Left forelimb (tissue), 1 donor: ENCODE data around the gene SETD1A.
"Not testable (repeated sequence)": the region's sequence is repeated elsewhere in the genome, so short reads cannot be mapped to it uniquely, and the experiment has no call there.

Experiments
- DNase-seq: peaks from one replicate; pipeline ENCODE4 v3.0.0-alpha.2; 2018; ENCODE audit warnings: low spot score

The SETD1A gene

DNA sequence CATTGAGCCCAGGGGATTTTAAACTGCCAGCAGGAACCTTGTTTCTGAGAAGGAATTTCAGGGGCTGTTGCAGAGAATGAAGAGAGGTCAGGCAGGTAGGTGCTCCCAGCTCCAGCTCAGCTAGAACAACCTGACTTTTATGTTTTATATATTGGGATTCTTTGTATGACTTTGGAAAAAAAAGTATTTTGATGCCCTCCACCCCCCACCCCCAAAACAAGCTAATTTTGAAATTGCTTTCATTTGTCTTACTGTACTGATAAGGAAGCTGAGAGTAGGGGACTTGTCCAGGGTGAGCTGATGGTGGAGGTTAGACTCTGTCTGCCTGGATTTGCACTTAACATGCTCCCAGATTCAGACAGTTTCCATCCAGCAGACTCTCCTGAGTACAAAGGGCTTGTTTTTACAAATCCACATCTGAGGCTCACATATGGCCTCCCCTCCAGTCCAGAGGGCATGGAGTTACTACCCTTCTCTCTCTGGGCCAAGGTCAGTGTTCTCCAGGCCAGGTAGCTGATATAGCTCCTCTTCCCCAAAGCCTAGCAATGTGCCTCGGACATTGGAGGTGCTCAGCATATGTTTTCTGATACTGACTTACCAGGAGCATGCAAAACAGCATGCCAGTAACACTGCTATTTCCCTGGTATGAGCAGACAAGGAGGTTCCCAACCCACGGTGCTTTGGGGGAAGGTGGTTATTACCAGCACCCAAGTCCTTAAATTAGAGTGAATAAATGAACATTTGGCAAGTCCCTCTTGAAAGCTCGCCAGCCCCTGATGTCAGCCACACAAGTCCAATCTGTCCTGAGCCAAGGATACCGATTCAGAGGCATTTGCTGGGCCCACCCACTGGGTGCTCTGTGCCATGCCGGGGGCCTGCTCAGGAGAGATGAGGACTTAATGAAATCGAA is 41.6 kb downstream of the SETD1A start:
- no peak for DNase-seq

DNA sequence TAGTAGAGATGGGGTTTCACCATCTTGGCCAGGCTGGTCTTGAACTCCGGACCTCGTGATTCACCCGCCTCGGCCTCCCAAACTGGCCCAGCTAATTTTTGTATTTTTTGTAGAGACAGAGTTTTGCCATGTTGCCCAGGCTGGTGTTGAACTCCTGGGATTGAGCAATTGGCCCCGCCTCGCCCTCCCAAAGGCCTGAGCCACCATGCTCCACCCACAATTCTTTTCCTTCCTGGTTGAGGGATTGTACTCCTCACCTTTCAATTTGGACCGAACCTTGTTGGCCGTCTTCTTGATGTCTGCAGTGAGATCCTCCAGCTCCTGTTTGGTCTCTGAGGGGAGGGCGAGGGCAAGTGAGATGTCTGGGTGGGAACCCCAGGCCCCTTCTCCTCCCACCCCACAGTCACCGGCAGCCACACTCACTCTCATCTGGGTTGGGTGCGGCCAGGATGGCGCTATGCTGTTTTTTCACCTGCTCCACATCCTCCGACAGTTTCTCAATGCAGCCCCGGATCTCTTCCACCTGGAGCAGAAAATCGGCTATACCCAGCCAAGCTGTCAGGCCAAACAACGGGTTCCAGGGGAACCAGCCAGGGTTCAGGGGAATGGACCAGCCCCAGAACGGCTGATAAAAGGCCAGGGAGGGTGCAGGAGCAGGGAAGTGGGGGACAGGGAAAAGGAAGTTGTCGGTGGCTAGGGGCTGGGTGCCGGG is 43.3 kb downstream of the SETD1A start:
- DNase-seq, result no peak

DNA sequence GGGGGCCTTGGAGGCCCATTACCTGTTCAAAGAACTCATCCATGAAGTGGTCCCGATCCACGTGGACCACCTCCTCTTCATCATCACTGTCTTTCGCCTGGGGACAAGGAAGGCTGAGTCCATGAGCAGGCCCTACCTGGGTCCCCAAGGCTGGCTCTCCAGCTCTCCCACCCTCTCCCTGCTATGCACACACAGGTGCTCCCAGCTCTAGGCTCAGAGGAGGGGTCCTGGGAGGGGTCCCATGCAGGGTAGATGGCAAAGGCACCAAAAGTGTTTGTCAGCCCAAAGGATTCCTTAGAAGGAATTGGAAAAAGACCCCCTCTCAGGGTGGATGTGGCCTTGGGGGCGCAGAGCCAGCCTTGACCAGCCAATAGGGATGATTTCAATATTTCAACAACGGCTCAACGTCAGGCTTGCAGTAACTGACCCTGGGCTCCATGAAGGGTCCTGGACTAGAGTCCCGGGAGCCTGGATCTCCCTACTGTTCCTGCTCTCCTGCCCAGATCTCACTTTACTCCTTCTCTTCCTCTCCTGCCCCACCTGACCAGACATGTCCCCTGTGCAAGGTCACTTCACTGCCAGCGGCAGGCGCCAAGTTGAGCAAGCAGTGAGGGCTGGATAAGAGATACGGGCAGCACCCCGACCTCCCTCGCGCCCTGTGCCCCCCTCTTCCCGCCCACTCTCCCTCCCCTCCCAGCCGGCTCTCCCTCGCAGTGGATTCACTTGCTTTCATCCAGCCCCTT is 44.1 kb downstream of the SETD1A start:
- DNase-seq, result no peak

DNA sequence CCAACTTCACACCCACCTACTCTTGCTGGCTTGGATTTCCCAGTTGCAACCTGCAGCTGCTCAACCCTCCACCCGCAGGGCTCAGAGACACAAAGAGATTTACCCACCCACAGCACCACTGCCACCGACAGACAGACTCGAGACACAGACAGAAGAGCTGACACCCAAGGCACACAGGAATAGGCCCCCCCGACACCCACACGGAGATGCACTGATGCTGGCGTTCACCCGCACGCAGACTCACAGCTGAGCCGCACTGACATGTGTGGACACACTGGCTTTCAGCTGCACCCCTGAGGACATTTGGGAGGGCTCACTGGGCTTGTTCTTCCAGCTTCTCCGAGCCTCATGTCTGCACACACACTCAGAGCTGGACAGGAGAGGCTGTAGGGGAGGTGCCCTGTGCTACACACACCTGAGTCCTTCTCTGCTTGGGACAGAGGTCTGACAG is 44.7 kb downstream of the SETD1A start:
- no peak for DNase-seq

DNA sequence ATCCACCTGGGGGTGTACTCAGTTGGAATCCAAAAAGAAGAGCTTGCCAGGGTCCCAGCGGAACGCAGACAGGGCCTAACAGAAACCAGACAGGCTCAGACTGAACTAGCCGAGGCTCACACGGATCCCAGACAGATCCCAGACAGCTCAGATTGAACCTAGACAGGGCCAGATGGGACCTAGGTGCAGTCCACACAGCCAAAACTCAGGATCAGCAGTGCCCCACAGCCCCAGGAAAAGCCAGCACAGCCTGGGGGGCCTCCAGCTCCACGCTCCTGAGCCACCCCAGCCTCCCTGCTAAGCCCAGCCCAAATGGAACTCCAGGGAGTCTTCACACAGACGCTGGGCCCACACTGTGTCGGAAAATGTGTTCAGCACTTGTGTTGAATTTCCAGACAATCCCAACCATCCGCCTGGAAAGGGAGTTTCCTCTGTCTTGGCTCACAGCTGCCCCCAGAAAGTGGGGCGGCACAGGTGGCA is 45.3 kb downstream of the SETD1A start:
- DNase-seq, result no peak

DNA sequence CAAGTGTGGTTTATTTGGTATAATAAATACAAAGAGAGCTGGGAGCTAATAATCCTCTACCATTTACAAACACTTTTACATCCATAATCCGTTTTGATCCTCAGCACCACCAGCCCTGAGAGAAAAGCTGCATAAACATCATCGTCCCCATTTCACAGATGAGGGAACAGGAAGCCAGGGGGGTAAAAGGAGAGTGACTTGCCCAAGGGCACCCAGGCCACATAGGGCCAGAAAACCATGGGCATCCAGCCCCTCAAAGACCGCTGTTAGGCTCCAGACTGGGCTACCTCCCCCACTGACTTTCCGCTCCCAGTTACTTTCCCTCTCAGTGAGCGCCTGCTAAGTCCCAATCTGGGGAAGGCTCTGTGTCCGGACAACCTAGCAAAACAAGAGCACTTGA is 46.2 kb downstream of the SETD1A start:
- DNase-seq, result no peak

DNA sequence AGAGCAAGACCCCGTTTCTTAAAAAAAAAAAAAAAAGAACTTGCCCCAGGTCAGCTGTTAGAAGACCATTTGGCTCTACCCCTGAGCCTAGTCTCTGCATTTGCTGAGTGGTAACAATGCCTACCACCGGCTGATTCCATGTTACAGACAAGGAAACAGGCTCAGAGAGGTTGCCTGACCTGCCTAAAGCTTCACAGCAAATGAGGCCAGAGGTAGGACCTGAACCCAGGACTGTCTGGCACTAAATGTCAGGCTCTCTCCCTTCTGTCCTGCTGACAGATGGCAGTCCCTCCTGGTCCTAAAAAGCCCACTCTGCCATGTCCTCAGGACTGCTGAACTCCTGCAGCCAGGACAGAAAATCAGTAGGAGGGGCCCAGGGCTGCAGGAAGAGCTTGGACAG is 47.1 kb downstream of the SETD1A start:
- DNase-seq, result no peak

DNA sequence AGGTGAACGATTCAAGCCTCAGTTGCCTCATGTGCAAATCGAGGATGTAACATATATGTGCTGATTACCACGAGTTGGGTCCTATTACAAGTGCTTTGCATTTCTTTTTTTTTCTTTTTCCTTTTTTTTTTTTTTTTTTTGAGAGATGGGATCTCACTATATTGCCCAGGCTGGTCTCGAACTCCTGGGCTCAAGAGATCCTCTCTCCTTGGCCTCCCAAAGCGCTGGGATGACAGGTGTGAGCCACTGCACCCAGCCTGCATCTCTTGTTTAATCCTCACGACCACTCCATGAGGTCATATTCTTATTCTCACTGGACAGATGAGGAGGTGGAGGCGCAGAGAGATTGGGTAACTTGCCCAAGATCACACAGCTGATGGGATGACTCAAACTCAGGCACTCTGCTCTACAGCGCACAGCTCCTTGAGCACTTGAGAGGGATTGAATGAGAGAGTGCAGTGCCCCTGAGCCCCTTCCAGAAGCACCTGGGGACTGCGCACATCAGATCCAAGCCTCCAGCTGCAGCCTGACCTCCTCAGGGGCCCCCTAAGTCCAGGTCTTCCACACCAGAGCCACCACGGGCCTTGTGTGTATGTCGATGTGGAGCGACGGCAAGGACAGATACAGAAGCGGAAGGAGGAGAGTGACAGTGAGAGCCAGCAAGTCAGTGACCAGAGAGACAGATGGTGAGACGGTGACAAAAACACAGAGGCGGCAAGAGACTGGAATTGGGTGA is 48.0 kb downstream of the SETD1A start:
- DNase-seq, result no peak

DNA sequence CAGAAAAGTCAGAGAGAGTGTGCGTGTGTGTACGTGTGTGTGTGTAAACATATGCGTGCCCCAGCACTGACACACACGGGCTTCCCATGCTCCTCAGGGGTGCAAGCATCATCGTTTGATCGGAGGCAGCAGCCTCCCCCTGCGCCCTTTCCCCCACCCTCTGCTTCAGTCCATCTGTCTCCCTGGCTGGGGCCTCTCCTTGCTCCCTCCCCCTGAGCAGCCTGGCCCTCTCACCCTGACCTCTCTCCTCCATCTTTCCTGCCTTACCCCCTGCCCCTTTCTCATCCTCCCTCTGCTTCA is 48.5 kb downstream of the SETD1A start:
- no peak for DNase-seq

DNA sequence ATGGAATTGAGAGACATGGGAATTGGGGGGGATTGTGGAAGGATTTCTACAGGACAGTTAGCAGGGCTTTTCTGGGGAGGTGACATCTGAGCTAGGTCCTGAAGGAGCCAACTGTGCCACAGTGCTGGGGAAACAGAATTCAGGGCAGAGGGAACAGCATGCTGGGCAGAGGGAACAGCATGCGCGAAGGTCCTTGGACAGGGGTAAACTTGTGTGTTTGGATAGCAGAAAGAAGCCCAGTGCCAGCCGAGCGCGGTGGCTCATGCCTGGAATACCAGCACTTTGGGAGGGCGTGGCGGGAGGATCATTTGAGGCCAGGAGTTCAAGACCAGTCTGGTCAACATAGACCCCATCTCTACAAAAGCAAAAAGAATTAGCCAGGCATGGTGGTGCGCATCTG is 49.0 kb downstream of the SETD1A start:
- DNase-seq, result no peak

DNA sequence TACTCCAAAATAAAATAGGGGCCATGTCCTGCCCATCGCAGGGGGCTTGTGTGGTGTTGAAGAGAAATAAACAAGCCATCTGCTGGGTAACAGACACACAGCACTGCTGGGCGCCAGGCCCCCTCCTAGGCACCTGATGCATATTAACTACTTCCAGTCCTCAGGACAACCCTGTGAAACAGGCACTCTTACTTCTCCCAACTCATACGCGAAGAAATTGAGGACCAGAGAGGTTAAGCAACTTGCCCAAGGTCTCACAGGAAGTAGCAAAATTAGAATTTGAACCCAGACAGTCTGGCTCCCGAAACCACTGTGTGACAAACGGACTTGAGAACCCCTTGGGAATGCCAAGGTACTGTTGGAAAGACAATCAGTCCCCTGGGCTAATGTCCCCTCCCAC is 50.1 kb downstream of the SETD1A start:
- no peak for DNase-seq

DNA sequence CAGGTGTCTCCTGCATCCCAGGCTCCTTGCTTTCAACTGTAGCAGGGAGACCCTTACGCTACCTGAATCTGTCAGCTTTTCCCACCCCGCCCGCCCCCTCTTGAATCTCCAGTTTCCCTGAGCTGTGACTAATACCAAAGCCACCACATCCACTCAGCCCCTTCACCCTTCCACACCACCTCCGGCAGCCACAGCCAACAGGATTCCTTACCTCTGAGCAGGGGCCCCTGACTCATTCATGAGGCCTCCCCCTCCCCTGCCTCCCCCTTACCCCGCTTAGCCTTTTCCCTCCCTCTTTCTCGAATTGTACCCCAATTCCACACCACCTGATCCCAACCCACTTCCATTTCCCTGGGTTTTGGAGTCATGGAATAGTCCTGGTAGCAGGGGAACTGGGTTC is 50.6 kb downstream of the SETD1A start:
- no peak for DNase-seq

DNA sequence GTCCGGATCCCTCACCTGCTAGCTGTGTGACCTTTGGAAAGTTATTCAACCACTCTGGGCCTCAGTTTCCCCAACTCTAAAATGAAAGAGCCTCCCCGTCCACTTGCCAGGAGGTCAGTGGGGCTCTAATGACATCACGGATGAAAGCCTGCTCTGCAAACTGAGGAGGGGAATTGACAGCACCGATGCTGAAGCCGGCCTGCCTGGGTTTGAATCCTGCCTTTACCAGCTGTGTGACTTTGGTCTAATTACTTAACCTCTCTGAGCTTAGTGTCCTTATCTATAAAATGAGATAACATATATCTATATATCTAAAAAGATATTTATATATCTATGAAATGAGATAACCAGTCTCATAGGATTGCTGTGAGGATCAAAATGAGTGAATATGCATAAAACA is 51.0 kb downstream of the SETD1A start:
- DNase-seq, result no peak

DNA sequence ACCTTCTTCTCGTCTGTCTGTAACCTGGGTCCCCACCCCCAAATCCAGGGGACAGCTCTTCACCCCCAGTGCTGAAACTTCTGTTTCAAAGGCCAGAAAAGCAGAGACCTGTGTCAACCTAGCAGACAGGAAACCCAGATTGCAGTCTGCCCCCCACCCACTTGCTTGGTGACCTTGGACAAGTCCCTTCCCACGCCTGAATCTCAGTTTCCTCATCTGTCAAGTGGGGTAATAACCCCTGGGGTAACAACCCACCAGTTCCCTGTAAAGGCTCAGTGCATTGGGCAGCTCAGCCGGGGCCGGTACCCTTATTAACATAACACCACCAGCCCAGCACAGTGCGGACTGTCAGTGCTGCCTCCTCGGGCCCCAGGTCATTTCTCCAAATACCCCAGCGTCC is 51.6 kb downstream of the SETD1A start:
- DNase-seq, result no peak

DNA sequence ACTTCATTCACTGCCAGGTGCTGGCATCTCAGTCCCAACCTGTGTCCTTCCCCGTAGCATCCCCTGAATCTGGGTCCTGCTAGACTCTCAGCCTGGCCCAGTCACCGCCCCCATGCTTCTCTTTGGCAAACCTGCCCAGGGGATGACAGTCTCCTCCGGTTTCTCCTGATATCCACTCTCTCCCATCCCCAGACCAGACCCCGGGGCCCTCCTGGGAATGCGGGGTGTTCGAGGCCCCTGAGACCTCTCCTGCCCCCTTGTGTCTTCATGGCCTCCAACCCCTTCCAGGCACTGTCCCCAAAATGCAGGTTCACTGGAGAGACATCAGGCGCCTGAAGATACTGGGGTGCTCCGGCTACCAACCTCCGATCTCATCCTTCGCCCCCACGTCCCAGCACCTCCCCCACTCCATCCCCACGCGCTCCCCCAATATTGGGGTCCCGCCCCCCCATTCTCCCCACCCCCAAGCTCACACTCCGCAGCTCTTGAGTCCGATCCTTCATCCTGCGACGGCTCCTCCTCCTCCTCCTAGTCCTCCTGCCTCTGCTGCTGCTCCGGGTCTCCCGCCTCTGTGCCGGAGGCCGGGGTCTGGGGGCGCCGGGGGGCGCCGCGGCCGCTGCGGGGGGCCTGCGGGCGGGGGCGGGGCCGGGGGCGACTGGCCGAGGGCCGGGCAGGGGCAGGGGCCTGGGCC is 52.5 kb downstream of the SETD1A start:
- no peak for DNase-seq

DNA sequence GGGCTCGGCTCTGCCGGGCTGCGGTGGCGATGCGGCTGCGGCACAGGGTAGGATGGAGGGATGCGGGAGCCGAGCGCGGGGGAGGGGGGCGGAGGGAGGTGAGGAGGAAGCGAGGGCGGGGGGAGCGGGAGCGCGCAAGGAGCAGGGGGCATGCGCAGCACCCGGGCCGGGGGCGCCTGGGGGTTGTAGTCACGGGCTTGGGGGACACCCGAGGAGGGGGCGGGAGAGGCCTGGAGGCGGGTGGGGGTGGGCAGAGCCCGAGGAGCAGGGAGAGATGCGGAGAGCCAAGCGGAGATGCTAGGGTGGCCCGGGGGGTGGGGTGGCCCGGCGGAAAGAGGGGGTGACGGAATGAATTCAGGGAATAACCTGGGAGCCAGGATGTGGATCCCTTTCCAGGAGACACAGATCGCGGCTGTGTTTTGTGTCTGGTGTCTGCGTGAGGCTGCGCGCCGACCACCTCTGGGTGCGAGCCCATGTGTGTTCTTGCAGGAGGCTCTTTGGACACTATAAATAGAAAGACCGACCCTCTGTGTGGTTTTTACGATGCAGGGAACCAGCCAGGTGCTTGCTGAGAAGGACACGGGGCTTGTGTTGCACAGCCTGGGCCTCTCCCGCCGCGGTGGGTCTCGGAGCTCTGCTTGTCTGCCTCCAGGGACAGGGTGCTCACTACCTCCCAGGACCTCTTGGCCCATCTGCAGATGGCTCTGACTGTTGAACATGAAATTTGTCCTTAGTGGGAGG is 53.2 kb downstream of the SETD1A start, which contains the start of gene STX1B:
STX1B (minus strand) TSS at position 54 of the 741 bp plus-strand sequence. CDS start 242 bp downstream, outside the sequence.
- DNase-seq, result peak; percentile 80

DNA sequence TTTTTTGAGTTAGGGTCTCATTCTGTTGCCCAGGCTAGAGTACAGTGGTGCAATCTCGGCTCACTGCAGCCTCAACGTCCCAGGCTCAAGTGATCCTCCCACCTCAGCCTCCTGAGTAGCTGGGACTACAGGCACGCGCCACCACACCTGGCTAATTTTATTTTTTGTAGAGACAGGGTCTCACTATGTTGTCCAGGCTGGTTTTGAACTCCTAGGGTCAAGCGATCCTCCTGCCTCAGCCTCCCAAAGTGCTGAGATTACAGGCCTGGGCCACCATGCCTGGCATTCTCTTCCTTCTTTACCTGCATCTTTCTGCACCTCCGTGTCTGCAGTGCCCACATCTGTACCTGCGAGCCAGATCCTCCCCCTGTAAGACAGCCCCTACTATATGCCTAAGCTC is 54.3 kb downstream of the SETD1A start:
- not testable (repeated sequence) for DNase-seq

DNA sequence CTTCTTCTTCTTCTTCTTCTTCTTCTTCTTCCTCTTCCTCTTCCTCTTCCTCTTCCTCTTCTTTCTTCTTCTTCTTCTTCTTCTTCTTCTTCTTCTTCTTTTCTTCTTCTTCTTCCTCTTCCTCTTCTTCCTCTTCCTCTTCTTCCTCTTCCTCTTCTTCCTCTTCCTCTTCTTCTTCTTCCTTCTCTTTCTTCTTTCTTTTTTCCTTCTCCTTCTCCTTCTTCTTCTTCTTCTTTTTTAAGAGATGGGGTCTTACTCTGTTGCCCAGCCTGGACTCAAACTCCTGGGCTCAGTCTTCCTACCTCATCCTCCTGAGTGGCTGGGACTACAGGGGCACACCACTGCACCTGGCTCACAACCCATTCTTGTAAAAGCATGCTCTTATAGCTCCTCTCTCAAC is 55.7 kb downstream of the SETD1A start:
- not testable (repeated sequence) for DNase-seq

DNA sequence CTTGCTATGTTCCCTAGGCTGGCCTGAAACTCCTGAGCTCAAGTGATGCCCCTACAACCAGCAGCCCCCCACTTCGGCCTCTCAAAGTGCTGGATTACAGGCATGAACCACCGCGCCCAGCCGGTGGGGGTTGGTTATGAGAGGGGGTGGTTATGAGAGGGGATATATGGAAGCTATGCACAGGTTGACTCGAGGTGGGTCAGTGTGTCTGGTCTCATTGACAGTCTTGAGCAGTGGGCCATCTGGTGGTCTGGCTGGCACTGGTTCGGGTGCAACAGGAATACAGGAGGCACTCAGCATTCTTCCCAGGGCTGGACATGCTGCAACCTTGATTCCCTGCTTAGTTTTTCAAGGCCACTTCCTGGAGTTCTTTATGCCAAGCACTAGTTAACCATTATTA is 58.5 kb downstream of the SETD1A start:
- DNase-seq, result no peak

DNA sequence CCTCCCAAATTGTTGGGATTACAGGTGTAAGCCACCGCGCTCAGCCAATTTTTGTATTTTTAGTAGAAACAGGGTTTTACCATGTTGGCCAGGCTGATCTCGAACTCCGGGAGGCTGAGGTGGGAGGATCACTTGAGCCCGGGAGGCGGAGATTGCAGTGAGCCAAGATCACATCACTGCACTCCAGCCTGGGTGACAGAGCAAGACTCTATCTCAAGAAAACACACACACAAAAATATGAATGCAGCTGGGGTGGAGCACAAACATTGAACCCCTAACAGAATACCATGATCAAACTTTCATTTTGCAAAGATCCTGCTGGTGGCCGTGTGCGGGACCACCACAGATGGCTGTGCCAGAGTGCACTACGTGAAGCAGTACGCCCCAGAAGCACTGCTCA is 60.2 kb downstream of the SETD1A start:
- not testable (repeated sequence) for DNase-seq

DNA sequence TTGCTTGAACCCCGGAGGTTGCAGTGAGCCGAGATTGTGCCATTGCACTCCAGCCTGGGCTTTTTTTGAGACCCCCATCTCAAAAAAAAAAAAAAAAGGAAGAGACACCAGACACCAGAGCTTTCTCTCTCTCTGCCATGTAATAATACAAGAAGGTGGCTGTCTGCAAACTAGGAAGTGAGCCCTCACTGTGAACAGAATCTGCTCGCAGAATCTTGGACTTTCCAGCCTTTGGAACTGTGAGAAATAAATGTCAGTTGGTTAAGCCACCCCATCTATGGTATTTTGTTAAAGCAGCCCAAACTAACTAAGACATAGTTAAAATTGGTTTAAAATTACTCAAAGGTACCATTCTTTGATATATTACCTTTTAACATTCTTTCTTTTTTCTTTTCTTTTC is 63.0 kb downstream of the SETD1A start:
- DNase-seq, result no peak
